Central memory CD8-positive, alpha-beta T cell (primary cell): ENCODE data around the gene C16orf46.

Source experiments
- ATAC-seq: fragments of 150-1000 bp; cut with Tn5 transposase; replicated peaks from 2 replicates; pipeline ENCODE4 v1.10.0; 2022; ENCODE audit warnings: mild to moderate bottlenecking, moderate FRiP score, moderate number of reproducible peaks; ENCODE audit not compliant: poor library complexity, severe bottlenecking; ENCODE audit errors: extremely low read depth
- DNase-seq, 2 donors: peaks; one replicate each; pipeline ENCODE4 v3.0.0; 2021; ENCODE audit warnings: low spot score in 2 of 2
- H3K27ac Mint-ChIP-seq: one replicate; pipeline ENCODE4 v1.8.0; 2022; ENCODE audit warnings: low read depth, mild to moderate bottlenecking, moderate library complexity, mixed read lengths
- H3K27me3 Mint-ChIP-seq: one replicate; pipeline ENCODE4 v1.8.0; 2022; ENCODE audit warnings: mixed read lengths
- H3K36me3 Mint-ChIP-seq: one replicate; pipeline ENCODE4 v1.8.0; 2022; ENCODE audit warnings: mild to moderate bottlenecking, moderate library complexity, mixed read lengths; ENCODE audit not compliant: insufficient read depth
- H3K4me1 Mint-ChIP-seq: one replicate; pipeline ENCODE4 v1.8.0; 2022; ENCODE audit warnings: mixed read lengths
- H3K4me3 Mint-ChIP-seq: one replicate; pipeline ENCODE4 v1.8.0; 2022; ENCODE audit warnings: mild to moderate bottlenecking, moderate library complexity, mixed read lengths
- H3K9me3 Mint-ChIP-seq: one replicate; pipeline ENCODE4 v1.8.0; 2022; ENCODE audit warnings: mixed read lengths

The C16orf46 gene

GRCh38 chr16:81069063-81069462 lies 8.0 kb downstream of the C16orf46 start:
- no peak overlapping the region for H3K27ac Mint-ChIP-seq
- H3K9me3 Mint-ChIP-seq, result no peaks in the 10 kb centered on the region
- H3K36me3 Mint-ChIP-seq, result peaks cover 2% of the 10 kb centered on the region
- no peak for DNase-seq
- H3K4me1 Mint-ChIP-seq, result no peaks in the 10 kb centered on the region
- no peak for ATAC-seq
- H3K27me3 Mint-ChIP-seq, result peaks cover 18% of the 10 kb centered on the region
- H3K4me3 Mint-ChIP-seq, result no peak overlapping the region

- ATAC-seq, result no peak
- Mint-ChIP-seq H3K9me3 (no peaks in the 10 kb centered on the region), H3K4me1 (no peaks in the 10 kb centered on the region), H3K27ac (no peak overlapping the region), H3K27me3 (peaks cover 18% of the 10 kb centered on the region), H3K36me3 (no peaks in the 10 kb centered on the region), H3K4me3 (no peak overlapping the region)
- no peak for DNase-seq
These were observed 9.9 kb downstream of the C16orf46 start for GRCh38 chr16:81067166-81067565.

GRCh38 chr16:81066681-81067080 lies 10.4 kb downstream of the C16orf46 start:
- Mint-ChIP-seq H3K4me1 (no peaks in the 10 kb centered on the region), H3K36me3 (no peaks in the 10 kb centered on the region), H3K27ac (no peak overlapping the region), H3K27me3 (peaks cover 16% of the 10 kb centered on the region), H3K4me3 (no peak overlapping the region), H3K9me3 (no peaks in the 10 kb centered on the region)
- ATAC-seq (no peak), DNase-seq (no peak)

- no peak overlapping the region for H3K27ac Mint-ChIP-seq
- peaks cover 5% of the 10 kb centered on the region for H3K36me3 Mint-ChIP-seq
- no peaks in the 10 kb centered on the region for H3K9me3 Mint-ChIP-seq
- H3K27me3 Mint-ChIP-seq, result no peaks in the 10 kb centered on the region
- DNase-seq (no peak), ATAC-seq (no peak)
- H3K4me1 Mint-ChIP-seq, result no peaks in the 10 kb centered on the region
- no peak overlapping the region for H3K4me3 Mint-ChIP-seq
These were observed 15.0 kb downstream of the C16orf46 start for GRCh38 chr16:81061871-81062608.

GRCh38 chr16:81061307-81061640 lies 15.8 kb downstream of the C16orf46 start:
- no peaks in the 10 kb centered on the region for H3K9me3 Mint-ChIP-seq
- H3K36me3 Mint-ChIP-seq, result peaks cover 5% of the 10 kb centered on the region
- ATAC-seq, result no peak
- DNase-seq, result no peak
- H3K27me3 Mint-ChIP-seq, result no peaks in the 10 kb centered on the region
- H3K4me3 Mint-ChIP-seq, result no peak overlapping the region
- H3K4me1 Mint-ChIP-seq, result no peaks in the 10 kb centered on the region
- no peak overlapping the region for H3K27ac Mint-ChIP-seq

- Mint-ChIP-seq H3K27ac (no peak overlapping the region), H3K9me3 (no peaks in the 10 kb centered on the region), H3K4me3 (no peak overlapping the region), H3K36me3 (peaks cover 5% of the 10 kb centered on the region), H3K4me1 (no peaks in the 10 kb centered on the region), H3K27me3 (no peaks in the 10 kb centered on the region)
- no peak for DNase-seq
- no peak for ATAC-seq
These were observed 16.3 kb downstream of the C16orf46 start for GRCh38 chr16:81060576-81061306.

- no peak overlapping the region for H3K27ac Mint-ChIP-seq
- DNase-seq (no peak), ATAC-seq (no peak)
- no peak overlapping the region for H3K4me3 Mint-ChIP-seq
- H3K27me3 Mint-ChIP-seq, result peaks cover 10% of the 10 kb centered on the region
- H3K4me1 Mint-ChIP-seq, result no peaks in the 10 kb centered on the region
- H3K36me3 Mint-ChIP-seq, result peaks cover 4% of the 10 kb centered on the region
- H3K9me3 Mint-ChIP-seq, result peaks cover 15% of the 10 kb centered on the region
These were observed 23.3 kb downstream of the C16orf46 start for GRCh38 chr16:81053761-81054160.

- ATAC-seq, result no peak
- H3K4me1 Mint-ChIP-seq, result peaks cover 16% of the 10 kb centered on the region
- no peaks in the 10 kb centered on the region for H3K9me3 Mint-ChIP-seq
- no peak overlapping the region for H3K27ac Mint-ChIP-seq
- DNase-seq, result no peak
- H3K27me3 Mint-ChIP-seq, result no peaks in the 10 kb centered on the region
- H3K4me3 Mint-ChIP-seq, result no peak overlapping the region
- H3K36me3 Mint-ChIP-seq, result peaks cover 30% of the 10 kb centered on the region
These were observed 34.2 kb downstream of the C16orf46 start for GRCh38 chr16:81042821-81043220.

- H3K36me3 Mint-ChIP-seq, result peaks cover 30% of the 10 kb centered on the region
These were observed 35.3 kb downstream of the C16orf46 start for GRCh38 chr16:81041696-81042095.

GRCh38 chr16:81040842-81041241 lies 36.2 kb downstream of the C16orf46 start:
- DNase-seq (no peak), ATAC-seq (no peak)
- H3K4me3 Mint-ChIP-seq, result no peak overlapping the region
- no peaks in the 10 kb centered on the region for H3K27me3 Mint-ChIP-seq
- H3K9me3 Mint-ChIP-seq, result no peaks in the 10 kb centered on the region
- H3K27ac Mint-ChIP-seq, result no peak overlapping the region
- H3K36me3 Mint-ChIP-seq, result peaks cover 30% of the 10 kb centered on the region
- peaks cover 30% of the 10 kb centered on the region for H3K4me1 Mint-ChIP-seq

More at GRCh38 chr16:81041696-81042095, 35.3 kb downstream of the C16orf46 start:
- Mint-ChIP-seq H3K9me3 (no peaks in the 10 kb centered on the region), H3K27me3 (no peaks in the 10 kb centered on the region), H3K4me3 (no peak overlapping the region), H3K27ac (no peak overlapping the region), H3K4me1 (peaks cover 27% of the 10 kb centered on the region)
- ATAC-seq (no peak), DNase-seq (no peak)

- Mint-ChIP-seq H3K9me3 (no peaks in the 10 kb centered on the region), H3K27me3 (no peaks in the 10 kb centered on the region), H3K4me3 (no peak overlapping the region), H3K36me3 (peaks cover 26% of the 10 kb centered on the region), H3K4me1 (peaks cover 30% of the 10 kb centered on the region), H3K27ac (no peak overlapping the region)
- ATAC-seq, result no peak
- DNase-seq, result no peak
These were observed 36.9 kb downstream of the C16orf46 start for GRCh38 chr16:81040131-81040530.

GRCh38 chr16:81036751-81037350 lies 40.2 kb downstream of the C16orf46 start:
- no peak for ATAC-seq
- Mint-ChIP-seq H3K4me3 (peak overlapping the region; percentile 77), H3K27ac (peak overlapping the region; percentile 74), H3K36me3 (peaks cover 3% of the 10 kb centered on the region), H3K9me3 (no peaks in the 10 kb centered on the region), H3K27me3 (no peaks in the 10 kb centered on the region), H3K4me1 (peaks cover 30% of the 10 kb centered on the region)
- no peak for DNase-seq
